Measurements from ENCODE around the gene MYO19.

Gene MYO19

DNA sequence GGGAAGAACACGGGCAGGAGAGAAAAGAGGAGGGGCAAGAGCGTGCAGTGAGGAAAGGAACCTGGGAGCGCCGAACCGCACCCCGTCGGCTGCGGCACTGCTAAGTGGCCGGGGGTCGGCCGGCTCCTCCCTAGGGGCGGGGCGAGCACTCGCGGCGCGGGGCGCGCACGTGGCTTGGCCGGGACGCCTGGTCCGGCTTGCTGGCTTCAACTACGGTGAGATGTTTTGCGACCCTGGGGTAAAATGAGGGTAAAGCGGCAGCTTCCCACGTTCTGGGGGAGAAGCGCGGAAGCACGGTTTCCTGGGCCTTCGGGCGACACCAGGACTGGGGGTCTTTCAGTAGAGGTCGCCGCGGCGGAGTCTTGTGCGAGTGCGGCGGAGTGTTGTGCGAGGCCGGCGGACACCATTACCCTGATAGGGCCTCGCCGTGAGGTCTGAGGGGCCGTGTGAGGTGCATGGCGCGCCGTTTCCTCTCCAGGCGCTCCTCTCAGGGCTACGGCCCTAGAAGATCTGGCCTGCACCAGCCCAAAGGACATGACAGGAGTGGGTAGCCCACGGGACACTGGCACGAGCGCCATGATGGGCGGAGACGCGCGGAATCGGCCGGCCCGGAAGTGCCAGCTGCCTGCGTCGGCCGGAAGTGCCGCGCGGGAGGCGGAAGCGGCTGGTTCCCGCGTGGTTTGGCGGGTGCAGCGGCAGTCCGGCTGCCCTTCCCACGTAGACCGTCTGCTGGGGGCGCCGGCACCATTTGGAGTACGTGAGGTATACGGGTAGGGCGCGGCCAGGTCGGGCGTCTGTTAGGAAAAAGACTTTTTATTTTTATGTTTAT, at the start of gene MYO19, which contains the start of gene PIGW:
Gene MYO19, minus strand, starts transcription at position 29 of the 829 bp plus-strand sequence. CDS start 2,330 bp downstream, outside the sequence.
Gene PIGW, plus strand, starts transcription at position 148 of the 829 bp plus-strand sequence. CDS start 2,115 bp downstream, outside the sequence.
- no peak for FAIRE-seq

DNA sequence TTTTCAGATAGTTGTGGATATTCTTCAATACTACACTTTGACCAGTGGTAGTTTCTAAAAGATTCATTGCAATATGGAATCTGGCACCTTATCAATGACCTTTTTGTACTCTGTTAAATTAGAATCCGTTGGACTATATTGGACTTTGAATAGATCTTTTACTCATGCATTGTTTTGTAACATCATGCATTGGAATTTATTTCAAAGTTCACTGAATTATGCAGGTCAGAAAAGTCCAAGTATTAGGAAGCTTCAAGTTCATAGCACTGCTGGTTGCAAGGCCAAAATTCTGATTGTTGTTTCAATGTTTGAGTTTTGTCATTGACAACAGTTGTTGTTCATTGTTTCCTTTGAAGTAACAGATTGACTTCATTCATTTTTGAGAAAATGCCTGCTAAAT, 49.1 kb upstream of the MYO19 start:
- FAIRE-seq, result no peak

- no peak for FAIRE-seq
These were observed 44.0 kb upstream of the MYO19 start for GRCh38 chr17:36578671-36579070.

DNA sequence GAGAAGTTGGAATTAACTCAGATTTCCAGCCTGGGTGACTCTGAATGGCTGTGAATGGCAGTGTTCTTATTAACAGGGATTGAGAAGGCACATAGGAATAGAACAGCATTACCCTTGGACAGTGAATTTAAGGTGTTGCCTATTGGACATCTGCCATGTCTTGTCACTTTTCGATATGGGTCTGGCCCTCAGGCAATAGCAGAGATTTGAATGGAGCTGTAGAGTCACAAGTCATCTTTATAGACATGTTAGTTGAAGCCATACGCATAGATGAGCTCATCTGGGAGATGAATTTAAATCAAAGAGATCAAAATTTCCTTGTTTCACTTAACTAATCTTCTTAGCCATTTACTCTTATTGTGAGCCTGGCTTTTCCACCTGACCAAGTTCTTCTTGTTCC, 42.1 kb upstream of the MYO19 start:
- no peak for FAIRE-seq

- FAIRE-seq, result no peak
These were observed 40.4 kb upstream of the MYO19 start for GRCh38 chr17:36575028-36575427.

DNA sequence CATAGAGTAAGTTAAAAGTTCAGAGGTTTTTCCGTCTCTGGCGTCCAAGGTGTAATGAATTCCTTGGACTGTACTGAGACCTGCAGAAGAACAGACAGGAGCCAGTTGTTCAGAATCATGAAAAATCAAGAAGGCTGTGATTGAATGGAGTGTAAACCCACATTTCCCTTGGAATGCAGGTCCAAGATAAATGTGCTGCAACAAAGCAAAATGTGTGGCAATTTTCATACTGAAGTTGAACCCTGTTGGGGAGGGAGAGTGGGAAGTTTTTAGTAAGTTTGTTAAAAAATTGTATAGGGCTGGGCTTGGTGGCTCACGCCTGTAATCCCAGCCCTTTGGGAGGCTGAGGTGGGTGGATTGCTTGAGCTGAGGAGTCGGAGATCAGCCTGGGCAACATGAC, 31.4 kb upstream of the MYO19 start:
- no peak for FAIRE-seq

GRCh38 chr17:36553459-36553858, 18.8 kb upstream of the MYO19 start:
- no peak for FAIRE-seq

GRCh38 chr17:36550491-36551417, 16.1 kb upstream of the MYO19 start:
- FAIRE-seq, result no peak

- no peak for FAIRE-seq
These were observed 13.1 kb upstream of the MYO19 start for GRCh38 chr17:36547776-36548175.

DNA sequence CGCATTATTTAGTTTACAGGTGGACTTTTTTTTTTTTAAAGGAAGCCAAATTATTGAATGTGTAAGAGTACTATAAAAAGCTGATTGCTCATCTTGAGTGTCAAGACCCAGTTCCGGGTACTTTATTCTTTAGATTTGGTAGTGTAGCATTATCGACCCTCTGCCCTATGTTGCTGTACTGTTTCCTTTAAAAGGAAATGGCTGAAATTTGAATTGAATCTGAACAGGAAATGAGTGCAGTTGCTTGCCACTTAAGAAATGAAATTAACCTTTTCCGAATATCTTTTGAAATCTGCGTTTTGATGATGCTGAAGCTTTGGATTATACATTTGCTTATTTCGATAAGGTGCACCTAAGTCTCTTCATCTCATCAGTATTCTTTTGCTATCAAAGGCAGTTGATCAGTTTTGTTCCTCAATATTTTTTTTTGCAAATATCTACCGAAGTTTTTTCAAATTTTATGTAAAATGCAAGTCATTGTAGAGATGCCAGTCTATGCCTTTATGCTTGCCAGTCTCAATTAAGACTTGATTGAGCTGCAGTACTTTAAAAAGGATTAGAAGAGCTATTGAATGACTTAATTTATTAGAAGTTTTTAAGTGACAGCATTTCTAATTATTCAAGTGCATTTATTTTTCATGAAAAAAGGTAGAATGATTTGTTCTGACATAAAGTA, 11.9 kb upstream of the MYO19 start:
- no peak for FAIRE-seq

DNA sequence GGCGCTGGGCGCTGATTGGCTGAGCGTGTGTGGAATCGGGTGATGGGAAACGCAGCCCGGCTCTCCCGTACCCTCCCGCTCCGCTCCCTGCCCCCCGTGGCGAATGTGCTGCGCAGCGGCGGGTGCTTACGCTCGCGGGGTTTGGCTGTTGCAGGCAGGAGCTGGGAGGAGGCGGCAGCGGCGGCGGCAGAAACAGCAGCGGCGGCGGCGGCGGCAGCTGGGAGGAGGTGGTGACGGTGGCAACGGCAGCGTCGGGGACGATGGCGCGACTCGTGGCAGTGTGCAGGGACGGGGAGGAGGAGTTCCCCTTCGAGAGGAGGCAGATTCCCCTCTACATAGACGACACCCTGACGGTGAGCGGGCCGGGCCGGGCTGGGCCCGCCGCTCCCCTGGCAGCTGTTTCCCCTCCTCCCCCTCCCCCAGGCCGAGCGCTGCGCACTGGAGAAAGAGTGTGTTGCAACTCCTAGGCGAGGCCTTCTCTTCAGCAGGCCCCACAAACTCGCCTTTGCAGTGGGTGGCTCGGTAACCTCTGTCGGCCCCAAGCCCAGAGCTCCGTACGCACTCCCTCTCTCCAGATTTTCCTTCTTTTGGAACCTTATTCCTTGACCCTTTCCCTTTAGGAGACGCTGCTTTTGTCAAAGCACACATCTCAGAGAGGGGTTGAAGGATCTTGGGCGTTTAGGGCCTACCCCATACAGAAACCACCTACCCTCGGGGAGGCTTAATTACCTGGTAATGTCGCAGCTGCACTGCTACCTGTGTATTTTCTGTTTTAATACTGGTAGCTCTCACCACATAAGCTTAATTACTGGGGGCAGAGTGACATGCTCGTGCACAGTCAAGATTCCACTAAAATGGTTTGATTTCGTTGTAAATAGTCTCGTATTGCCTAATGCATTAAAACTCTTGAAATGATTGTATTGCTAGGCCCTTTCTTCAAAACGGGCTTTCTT, 11.1 kb upstream of the MYO19 start:
- no peak for FAIRE-seq

DNA sequence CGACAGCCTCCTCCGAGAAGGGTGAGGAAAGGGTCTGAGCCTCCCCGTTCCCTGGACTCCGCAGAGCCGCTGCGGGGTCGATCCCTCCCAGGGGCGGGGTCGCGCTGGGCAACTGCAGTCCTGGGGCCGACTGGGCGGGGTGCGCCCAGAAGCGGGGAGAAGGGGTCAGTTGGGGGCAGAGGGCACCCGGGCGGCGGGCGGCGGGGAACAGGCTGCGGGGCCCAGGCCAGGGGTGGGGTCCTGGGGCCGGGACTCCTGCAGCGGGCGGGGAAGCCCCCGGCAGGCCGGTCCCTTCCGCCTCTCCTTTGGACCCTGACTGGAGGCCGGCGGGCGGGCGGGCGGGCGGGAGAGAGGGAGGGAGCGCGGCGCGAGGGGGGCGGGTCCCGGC, 10.4 kb upstream of the MYO19 start:
- FAIRE-seq, result no peak

GRCh38 chr17:36544307-36545076, 9.8 kb upstream of the MYO19 start, which contains the start of gene GGNBP2:
GGNBP2 (plus strand) TSS chr17:36544919; CDS start chr17:36545725, 806 bp downstream.
- FAIRE-seq, result no peak

DNA sequence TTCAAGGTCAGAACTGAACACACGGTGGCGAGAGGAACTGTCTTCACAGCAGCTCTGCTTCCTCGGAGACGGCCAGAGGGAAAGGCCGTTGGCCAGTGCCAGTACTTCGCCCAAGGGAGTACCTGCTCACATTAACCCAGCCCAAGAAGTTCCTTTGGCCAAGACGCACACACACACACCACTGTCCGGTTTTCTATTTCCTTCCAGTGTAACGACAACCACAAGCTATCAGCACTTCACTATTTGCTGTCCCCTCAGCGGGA, 9.3 kb upstream of the MYO19 start:
- FAIRE-seq, result no peak

DNA sequence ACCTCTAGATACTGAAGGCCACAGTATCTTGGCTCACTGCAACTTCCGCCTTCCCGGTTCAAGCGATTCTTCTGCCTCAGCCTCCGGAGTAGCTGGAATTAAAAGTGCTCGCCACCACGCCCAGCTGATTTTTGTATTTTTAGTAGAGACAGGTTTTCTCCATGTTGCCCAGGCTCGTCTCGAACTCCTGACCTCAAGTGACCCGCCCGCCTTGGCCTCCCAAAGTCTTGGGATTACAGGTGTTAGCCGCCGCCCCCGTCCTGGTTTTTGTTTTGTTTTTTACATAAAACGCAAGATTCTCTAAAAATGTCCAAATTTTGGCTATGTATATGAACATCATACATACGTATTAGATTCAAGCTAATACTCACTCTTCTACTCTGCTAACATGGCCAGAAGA, 8.1 kb upstream of the MYO19 start:
- no peak for FAIRE-seq

DNA sequence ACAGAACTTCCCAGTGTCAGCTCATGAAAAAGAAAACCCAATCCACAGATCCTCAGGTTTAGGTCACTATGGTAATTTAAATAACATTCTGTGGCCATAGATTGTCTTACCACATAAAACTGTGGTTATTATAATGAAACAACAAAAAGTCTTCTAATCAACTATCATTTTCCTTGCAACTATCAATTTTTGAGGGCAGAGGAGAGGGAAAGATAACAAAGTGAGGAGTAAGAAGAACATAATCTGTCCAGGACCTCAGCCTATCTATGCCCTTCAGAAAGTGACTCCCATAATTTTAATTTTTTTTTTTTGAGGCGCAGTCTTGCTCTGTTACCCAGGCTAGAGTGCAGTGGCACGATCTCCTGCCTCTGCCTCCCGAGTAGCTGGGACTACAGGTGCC, 6.0 kb upstream of the MYO19 start:
- no peak for FAIRE-seq

DNA sequence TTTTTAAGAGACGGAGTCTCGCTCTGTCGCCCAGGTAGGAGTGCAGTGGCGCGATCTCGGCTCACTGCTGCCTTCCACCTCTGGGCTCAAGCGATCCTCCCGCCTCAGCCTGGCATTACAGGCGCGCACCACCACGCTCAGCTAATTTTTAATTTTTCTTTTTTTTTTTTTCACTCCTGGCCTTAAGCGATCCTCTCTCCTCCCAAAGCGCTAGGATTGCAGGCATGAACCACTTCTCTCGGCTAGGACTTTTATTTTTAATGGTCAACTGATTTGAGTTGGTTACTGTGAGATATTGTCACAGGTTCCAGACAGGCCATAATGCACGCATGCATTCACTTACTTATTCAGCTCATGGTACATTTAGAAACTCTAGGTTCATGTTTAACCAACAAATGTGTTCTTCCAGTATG, 1.0 kb upstream of the MYO19 start:
- FAIRE-seq, result no peak

- no peak for FAIRE-seq
These were observed 481 bp downstream of the MYO19 start for GRCh38 chr17:36533935-36534839.

DNA sequence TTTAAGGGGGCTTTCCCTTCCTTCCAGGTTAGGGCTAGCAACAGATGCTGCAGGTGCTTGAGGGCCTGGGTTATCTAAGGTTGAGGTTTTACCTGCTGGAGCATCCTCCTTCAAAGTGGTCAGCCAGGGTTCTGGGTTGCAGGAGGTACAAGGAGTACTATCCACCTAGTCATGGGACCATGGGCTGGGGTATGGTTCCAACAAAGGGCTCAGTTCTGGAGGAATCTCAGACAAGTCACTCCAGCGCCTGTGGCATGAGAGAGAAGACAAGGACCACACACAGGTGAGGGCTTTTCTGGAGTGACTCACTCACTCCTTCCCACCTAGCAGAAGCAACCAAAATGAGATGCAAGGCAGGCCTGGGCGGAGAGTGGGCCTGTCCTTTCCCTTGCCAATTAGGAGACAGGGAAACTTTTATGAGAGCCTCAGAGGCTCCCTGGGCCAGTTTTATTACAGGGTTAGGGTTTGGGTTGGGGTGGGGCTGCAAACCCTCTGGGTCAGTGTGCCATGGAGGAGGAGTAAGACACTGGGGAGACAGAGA, 2.2 kb downstream of the MYO19 start:
- no peak for FAIRE-seq

GRCh38 chr17:36529121-36529520, 5.5 kb downstream of the MYO19 start:
- no peak for FAIRE-seq
